ENCODE measurements around the gene KLC1.

The KLC1 gene

DNA sequence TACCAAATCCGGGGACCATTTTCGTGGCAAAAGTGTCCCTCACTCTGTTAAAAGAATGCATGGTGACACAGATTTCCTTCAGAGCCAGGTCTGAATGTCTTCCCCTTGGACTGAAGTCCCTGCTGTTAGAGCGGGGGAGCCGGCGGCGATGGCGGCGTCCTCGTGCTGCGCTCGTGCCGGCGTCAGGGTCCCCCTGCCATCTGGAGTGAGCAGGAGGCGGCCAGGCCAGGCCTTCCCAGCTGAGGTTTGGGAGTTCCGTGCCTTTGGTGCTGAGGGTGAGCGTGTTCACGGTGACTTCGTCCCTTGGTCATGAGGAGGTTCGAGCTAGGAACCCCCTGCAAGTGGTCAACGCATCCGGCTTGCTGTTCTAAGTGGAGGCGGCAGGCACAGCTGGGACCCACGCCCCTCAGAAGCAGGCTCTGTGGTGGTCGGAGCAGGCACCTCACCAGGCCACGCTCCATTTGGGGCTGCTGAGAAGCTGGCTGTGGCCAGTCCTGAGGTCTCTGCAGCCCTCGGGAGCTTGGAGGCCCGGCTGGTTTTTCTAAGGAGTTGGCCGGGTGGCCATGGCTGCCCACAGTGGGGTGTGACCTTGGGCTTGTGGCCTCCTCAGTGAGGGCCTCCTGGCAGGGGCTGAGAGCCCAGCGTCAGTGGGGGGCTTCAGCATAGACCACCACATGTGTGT, 96.1 kb downstream of the KLC1 start:
- no peak for DNase-seq

DNA sequence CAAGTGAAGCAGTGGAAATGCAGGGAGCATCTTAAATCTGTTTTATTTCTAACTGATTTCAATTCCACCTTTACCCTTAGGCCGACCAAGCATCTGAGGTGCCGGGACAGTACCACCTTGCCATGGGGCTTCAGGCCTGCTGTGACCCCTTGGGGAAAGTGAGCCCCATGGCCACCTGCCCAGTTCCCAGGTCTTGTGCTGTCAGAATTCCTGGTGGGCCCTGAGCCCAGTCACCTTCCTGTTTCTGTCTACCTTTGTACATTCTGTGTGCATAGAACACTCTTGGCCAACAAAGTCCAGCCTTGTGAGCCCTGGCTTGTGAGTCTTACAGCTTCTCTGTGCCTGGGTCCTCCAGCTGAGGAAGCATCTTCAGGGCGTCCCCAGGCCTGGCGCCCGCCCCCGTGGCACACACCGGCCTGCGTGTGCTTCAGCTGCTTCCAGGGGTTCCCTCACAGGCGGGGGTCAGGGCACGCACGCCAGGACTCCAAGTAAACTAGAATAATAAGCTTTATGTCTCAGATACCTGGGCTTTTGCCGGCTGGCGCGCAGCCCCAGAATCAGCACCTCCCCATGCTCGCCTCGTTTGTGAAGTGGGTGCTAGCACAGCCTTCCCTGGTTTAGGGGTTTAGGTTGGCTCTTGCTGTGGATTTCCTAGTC, 96.9 kb downstream of the KLC1 start:
- no peak for DNase-seq

DNA sequence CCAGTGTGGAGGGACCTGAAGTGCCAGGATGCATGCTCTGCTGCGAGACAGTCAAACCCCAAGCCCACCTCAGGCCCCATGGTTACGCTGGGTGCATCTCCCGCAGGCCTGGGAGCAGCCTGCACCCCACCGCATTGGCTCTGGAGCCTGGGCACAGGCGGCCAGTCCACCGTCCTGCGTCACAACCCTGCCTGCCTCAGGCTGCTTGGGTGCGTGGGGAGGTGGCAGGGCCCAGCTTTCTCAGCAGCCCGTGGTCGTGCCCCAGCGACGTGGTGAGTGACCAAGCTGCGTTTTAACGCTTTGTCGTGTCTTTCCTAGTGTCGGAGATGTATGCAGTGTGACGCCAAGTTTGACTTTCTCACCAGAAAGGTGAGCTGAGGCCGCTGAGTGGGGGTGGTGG, 97.5 kb downstream of the KLC1 start:
- no peak for DNase-seq

DNA sequence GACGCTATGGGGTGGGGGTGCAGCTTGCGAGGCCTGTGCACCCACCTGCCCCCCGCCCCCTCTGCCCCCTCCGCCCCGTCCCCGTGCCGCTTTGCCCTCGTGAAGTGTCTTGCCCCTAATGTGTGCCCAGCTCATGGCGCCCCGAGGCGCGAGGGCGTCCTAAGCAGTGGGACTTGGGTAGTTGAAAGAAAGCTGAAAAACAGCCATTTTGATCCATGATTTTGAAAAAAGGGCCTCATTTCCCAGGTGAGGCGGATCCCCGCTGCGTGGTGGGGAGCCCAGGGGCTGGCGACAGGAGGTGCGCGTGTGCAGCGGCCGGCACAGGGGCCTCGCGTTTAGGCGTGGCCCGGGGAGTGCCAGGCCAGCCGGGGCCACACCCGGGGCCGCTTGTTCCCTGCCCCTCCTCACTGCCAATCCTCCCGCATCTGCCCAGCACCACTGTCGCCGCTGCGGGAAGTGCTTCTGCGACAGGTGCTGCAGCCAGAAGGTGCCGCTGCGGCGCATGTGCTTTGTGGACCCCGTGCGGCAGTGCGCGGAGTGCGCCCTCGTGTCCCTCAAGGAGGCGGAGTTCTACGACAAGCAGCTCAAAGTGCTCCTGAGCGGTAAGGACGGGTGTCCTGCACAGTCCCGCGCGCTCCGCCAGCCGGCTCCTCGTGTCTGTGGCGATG, 98.4 kb downstream of the KLC1 start:
- DNase-seq = peak; percentile 44

- no peak for DNase-seq
Measured at GRCh38 chr14:103728141-103728540, 99.1 kb downstream of the KLC1 start.

GRCh38 chr14:103728721-103729120, 99.7 kb downstream of the KLC1 start:
- no peak for DNase-seq

DNA sequence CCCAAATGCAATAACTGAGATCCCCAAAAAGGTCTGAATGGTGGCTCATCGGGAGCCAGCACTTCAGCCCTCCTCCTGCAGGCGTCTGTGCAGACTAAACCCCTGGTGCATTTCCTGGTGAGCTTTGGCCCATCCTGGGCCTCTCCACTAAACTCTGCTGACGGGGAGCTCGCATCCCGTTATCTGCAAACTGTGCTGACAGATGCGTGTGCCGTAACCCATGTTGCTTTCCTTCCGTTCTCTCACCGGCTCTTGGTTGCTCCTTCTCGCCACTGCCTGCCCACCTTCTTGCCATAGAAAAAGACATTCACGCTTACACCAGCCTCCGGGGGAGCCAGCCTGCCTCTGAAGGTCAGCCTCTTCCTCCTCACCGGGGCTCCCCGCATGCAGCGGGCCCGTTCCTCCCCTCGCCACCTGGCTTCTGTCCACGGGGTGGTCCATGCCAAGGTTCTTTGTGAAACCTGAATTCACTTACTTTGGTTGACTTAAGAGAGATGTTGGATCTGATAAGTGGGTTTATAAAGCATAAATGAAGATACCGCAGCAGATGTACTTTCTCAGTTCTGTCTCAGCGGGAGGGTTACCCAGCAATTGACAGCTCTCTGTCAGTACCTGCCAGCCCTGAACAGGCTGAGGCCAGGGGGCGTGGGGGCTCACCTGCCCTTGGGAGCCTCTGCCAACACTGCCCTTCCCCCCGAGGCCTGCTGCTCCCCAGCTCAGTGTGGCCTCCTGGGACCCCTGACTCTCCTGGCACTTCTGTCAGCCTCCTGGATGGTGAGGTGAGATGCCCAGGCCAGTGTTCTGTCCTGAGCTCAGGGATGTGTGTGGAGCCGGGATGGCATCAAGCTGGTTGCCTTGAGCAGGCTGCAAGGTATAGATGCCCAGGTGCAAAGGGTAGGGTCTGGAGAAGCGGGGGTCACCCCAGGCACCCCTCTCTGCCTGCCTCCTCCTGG, 100.8 kb downstream of the KLC1 start:
- no peak for DNase-seq

- DNase-seq = no peak
Measured at GRCh38 chr14:103730490-103731035, 101.6 kb downstream of the KLC1 start.

- DNase-seq = no peak
Measured at GRCh38 chr14:103731481-103731880, 102.5 kb downstream of the KLC1 start.

DNA sequence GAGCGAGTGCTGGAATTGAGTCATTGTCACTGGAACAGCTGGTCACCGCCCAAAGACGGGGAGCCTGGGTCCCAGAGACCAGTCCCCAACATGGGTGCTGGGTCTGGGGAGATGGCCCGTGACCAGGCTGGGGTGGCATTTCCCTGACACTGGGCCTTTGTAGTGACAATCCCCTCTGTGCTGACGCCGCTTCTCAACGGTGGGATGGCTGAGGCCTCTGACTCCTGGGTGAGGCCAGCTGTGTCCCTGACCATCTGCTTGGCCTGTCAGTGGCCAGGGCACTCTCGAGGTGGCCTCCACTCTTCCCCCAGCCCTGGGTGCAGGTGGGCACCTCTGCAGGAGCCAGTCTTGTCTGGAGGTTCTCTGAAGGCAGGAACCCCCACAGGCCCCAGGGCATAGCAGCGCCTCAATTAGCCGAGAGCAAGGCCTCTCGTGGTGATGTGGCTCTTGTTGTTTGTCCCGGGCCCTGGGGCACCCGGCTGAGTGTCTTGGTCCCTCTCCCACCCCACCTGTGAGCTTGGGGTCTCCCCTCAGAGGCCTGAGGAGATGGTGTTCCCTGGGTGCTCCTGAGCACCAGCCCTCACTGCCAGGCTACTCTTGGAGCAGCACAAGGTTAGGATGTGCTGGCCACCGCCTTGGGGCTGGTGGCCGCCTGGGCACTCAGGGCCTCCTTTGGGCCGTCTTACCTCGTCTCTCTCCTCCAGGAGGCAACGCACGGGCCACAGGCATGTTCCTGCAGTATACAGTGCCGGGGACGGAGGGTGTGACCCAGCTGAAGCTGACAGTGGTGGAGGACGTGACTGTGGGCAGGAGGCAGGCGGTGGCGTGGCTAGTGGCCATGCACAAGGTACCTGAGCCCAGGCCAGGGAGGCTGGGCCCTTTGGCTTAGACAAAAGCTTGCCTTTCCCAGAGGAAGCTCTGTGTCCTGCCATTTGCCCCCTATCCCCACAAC, 103.2 kb downstream of the KLC1 start:
- no peak for DNase-seq

DNA sequence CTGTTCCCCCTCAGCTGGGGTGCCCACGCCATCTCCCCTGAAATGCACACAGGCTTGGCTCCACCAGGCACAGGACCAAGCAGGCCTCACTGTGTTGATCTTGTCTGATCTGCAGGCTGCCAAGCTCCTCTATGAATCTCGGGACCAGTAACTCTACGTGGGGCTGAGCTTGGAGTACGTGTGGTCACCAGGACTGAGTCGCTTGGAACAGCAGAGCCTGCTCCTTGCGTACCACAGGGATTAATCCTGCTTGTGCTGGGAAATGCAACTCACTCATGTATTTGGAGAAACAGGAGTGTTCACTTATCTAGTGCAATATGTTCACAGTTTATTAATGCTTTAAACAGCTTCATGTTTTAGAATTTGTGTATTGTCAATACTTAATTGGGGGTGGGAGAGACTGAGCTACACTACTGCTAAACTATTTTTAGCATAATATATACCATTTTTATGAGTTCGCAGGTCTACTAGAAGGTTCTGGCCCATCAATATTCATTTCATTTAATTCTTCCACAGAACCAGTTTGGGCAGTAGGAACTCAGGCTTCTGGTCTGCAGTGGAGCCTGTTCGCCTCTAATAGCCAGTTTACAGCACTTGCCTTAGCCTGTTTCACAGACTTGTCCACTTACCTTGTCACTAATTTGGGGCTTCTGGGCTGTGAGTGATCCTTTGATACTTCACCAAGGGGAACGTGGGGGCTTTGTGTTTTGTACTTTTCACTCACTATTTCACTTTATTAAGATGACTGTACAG, 104.0 kb downstream of the KLC1 start:
- DNase-seq = no peak

DNA sequence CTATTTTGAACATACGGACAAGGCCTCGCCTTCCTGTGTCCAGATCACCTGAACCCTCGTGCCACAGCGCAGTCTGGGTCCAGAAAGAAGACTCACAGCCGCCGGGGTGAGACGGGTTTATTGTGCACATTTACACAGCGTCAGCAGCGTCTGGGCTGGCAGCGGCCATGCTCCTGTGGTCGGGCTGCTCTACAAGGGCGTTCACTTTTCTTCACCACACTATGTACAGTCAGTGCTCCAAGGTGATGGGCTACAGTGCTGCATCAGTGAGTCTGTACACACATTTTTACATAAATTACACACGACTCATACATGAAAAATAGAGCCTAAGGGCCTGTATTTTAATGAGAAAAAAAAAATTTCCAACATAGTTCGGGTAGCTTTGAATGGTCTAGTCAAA, 104.6 kb downstream of the KLC1 start:
- DNase-seq = no peak

DNA sequence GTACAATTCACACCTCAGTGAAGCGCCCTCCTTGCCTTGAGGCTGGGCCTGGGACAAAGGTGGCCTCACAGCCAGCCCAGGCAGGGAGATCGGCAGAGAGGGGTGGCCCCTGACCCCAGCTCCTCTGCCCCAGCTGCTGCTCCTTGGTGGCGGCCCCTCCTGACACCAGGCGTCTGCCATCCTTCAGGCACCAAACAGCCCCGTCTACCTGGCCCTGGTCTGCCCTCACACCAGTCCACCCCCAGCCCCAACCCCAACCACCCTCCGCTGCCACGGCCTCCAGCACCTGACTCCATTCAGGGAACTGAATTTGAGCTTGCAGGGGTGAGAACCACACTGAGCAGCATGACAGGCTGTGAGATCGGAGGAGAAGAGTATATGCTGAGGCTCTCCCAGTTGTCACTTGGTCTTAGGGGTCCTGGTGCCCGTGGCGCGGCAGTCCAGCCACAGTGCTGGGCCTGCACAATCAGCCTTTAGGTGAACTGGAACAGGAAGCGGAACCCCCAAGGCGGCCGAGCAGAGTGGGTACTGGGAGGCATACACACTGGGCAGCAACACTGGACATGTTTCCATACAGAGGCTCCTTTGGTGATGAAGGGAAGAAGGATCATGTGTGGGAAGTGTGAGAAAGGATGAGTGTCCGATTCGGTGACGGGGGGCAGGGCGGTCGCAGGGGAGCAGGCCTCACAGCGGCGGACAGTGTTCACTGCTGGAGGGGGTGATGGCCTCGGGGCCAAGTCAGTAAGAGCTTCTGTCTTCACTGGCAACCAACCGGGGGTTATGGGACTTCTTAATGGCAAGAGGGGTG, 105.3 kb downstream of the KLC1 start:
- no peak for DNase-seq

- no peak for DNase-seq
Measured at GRCh38 chr14:103735022-103735421, 106.0 kb downstream of the KLC1 start.

DNA sequence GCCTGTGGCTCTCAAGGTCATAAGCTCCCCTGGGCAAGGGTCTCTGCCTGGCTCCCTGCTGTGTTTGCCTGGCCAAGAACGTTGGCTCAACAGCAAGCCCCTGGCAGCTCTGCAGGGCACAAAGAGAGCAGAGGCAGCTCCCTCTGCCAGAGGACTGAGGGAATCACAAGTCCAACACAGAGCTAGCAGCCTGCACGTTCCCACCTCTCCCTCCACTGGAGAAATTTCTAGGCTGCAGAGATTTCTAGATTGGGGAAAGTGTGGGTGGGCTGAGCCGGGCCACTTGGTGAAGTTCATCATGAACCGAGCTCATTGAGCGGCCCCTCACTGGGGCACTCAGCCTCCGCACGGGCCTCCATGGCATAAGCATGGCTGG, 106.4 kb downstream of the KLC1 start:
- DNase-seq = no peak

DNA sequence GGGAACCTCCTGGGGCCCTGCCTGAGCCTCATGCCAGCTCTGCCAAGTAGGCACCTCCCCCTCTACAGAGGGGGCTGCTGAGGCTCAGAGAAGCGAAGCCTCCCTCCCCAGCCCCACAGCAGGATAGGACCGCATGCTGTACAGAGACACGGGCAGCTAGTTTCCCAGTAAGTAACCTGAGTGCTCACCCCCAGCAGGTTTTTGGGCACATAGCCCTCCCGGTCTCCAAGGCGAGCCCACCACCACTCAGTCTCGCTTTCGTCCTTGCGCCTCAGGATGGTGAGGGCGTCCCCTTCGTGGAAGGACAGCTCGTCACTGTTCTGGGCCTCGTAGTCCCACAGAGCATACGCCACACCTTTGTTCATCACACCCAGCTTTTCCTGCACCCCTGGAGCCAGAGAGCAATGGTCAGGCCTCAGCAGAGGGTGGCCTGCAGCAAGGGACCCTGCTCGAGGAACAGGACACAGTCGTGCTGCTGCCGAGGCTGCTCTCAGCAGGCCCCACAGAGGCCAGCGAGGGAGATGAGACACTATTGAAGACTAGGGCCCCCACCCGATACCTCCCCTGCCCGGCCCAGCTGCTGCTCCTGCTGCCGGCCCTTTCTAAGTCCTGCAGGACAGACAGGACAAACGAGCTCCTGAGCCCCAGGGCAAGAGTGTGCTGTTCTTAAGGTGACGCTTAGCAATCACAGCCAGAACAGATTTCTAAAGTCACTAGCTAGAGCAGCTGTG, 107.0 kb downstream of the KLC1 start:
- DNase-seq = no peak

DNA sequence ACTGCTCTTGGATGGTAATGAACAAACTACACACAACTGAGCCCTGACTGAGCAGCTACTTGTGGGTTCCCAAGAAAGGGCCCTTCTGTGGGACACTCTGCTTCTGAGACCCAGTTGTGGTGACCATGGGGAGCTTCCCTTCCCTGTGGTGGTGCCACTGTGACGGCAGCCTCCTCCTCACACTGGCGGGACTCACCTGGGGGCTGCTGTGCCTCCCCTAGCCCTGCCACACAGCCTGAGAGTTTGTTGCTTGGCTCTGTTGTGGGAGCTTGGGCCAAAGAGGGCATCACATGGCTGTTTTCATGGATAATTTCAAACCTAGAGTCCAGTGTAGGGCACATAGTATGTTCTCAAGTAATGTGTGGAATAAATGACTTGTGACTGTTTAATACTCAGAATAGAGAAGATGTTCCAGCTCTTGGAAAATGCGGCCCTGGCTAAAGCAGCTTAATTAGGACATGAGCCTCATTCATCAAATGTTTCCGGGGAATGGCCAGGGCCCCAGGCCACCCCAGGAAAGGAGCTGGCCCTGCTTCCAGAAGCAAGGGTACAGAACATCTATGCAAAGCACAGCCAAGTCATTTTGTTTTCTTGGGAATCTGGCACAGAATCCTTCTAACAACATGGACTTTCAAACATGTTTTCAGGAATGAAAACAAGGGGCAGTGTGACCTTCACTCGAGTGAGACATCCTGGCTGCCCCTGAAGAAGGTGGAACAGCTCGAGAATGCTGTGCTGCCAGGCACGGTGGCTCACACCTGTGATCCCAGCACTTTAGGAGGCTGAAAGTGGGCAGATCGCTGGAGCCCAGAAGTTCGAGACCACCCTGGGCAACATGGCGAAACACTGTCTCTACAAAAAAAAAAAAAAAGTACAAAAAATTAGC, 107.8 kb downstream of the KLC1 start:
- no peak for DNase-seq

- DNase-seq = no peak
Measured at GRCh38 chr14:103737432-103738045, 108.5 kb downstream of the KLC1 start.

Measured in retina (tissue), 1 donor.